ENCODE results near the gene ECHDC1. TPM values are rescaled to one million over a fixed set of nuclear protein-coding genes. Genes with fewer than 3 reads are reported as not detected.

ECHDC1 gene

GRCh38 chr6:127249621-127250020 lies 93.8 kb downstream of the ECHDC1 start:
- H3K4me2 ChIP-seq (ENCODE audit: low read length, poor library complexity, severe bottlenecking): no peak overlapping the region
- H3K4me3 ChIP-seq (ENCODE audit: insufficient read depth in 1 of 2, low read depth in 1 of 2, low read length in 2 of 2): no peak overlapping the region
- H2BK120ac ChIP-seq (ENCODE audit: low read depth, low read length): no peak overlapping the region
- no peak overlapping the region for H4K91ac ChIP-seq (ENCODE audit: low read length)
- H2BK12ac ChIP-seq (ENCODE audit: low read length in 2 of 2): no peak overlapping the region
- H3K9ac ChIP-seq (ENCODE audit: low read length): no peak overlapping the region
- no peak for DNase-seq
- H3K27me3 ChIP-seq (ENCODE audit: control insufficient read depth in 1 of 2, insufficient read depth in 1 of 2, low read length in 2 of 2): no peaks in the 10 kb centered on the region
- H3K36me3 ChIP-seq (ENCODE audit: control insufficient read depth in 1 of 2, insufficient read depth in 2 of 2, low read depth in 1 of 2, low read length in 2 of 2): no peaks in the 10 kb centered on the region
- H3K27ac ChIP-seq (ENCODE audit: low read length, poor library complexity, severe bottlenecking): no peak overlapping the region
- H4K8ac ChIP-seq (ENCODE audit: low read length): no peak overlapping the region
- H3K18ac ChIP-seq (ENCODE audit: low read depth in 1 of 2, low read length in 2 of 2): no peak overlapping the region
- no peaks in the 10 kb centered on the region for H3K79me1 ChIP-seq (replicated peaks; ENCODE audit: low read length, poor library complexity, severe bottlenecking)
- no peak overlapping the region for H2BK15ac ChIP-seq (ENCODE audit: low read depth, poor library complexity, severe bottlenecking)
- H2BK5ac ChIP-seq (ENCODE audit: low read depth, low read length, poor library complexity, severe bottlenecking): no peak overlapping the region
- no peak overlapping the region for H3K23ac ChIP-seq (ENCODE audit: low read length in 2 of 2)
- H2AFZ ChIP-seq (ENCODE audit: low read depth, low read length): no peak overlapping the region
- no peak overlapping the region for H2AK5ac ChIP-seq (ENCODE audit: low read length, severe bottlenecking)
- 100% methylated on average over 1 of the region's 1 CpG for WGBS
- no peak overlapping the region for H3K14ac ChIP-seq (ENCODE audit: low read length in 2 of 2)
- no peak overlapping the region for H3K4ac ChIP-seq (ENCODE audit: low read depth in 1 of 2, low read length in 2 of 2)
- no peaks in the 10 kb centered on the region for H3K9me3 ChIP-seq (ENCODE audit: control insufficient read depth, low read length)
- H3K4me1 ChIP-seq (ENCODE audit: control insufficient read depth, insufficient read depth, low read depth, low read length): no peaks in the 10 kb centered on the region

DNA sequence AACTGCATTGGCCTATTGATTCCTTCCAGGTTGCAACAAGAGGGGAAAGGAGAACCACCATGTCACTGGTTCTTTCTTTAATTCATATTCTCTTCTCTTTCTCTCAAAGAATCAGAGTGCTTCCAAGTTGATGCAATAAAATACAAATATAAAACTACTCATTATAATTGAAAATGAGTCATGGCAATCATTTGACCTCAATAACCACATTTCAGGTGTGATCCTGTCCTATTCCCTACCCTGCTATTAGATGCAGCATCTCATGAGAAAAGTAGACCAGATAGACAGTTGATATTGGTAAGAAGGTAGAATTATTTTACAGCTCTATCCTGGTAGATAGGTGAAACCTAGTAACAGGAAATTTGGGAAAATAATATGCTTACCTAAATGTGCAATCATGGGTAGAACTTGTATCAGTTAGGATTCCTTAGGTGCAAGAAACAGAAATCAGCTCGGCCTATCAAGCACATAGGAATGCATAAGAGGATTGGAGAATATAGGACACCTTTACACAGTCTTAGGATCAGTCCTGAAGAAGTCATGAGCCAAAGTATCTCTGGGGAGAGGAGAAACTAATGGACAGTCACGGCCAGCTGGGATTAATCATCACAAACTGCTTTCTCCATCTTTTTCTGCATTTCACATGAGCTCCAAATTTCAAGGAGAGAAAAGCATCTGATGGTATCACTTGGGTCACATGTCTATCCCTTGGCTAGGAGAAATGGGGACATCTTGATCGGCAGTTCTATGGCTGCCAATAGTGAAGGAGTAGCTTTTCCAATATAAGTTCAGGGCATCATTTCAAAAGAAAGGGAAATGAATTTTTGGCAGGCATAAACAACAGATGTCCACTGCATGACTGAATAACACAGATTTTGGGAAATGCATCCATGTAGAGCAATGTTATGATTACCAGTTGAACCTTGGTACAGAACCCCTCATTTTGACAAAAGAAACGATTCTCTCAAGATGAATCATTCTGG lies 96.0 kb downstream of the ECHDC1 start:
- H3K4ac ChIP-seq (ENCODE audit: low read depth in 1 of 2, low read length in 2 of 2): no peak overlapping the region
- 84% methylated on average over 4 of the region's 4 CpGs for WGBS

GRCh38 chr6:127243501-127243900 lies 99.9 kb downstream of the ECHDC1 start:
- Histone ChIP-seq H3K36me3 (ENCODE audit: control insufficient read depth in 1 of 2, insufficient read depth in 2 of 2, low read depth in 1 of 2, low read length in 2 of 2) (no peaks in the 10 kb centered on the region), H3K9me3 (ENCODE audit: control insufficient read depth, low read length) (no peaks in the 10 kb centered on the region), H2BK12ac (ENCODE audit: low read length in 2 of 2) (no peak overlapping the region), H3K4ac (ENCODE audit: low read depth in 1 of 2, low read length in 2 of 2) (no peak overlapping the region), H2BK120ac (ENCODE audit: low read depth, low read length) (no peak overlapping the region), H4K91ac (ENCODE audit: low read length) (no peak overlapping the region), H2BK5ac (ENCODE audit: low read depth, low read length, poor library complexity, severe bottlenecking) (no peak overlapping the region), H3K23ac (ENCODE audit: low read length in 2 of 2) (no peak overlapping the region), H3K4me1 (ENCODE audit: control insufficient read depth, insufficient read depth, low read depth, low read length) (no peaks in the 10 kb centered on the region), H2BK15ac (ENCODE audit: low read depth, poor library complexity, severe bottlenecking) (no peak overlapping the region), H3K9ac (ENCODE audit: low read length) (no peak overlapping the region), H2AK5ac (ENCODE audit: low read length, severe bottlenecking) (no peak overlapping the region), H4K8ac (ENCODE audit: low read length) (no peak overlapping the region), H3K14ac (ENCODE audit: low read length in 2 of 2) (no peak overlapping the region), H3K4me3 (ENCODE audit: insufficient read depth in 1 of 2, low read depth in 1 of 2, low read length in 2 of 2) (no peak overlapping the region), H3K27me3 (ENCODE audit: control insufficient read depth in 1 of 2, insufficient read depth in 1 of 2, low read length in 2 of 2) (no peaks in the 10 kb centered on the region), H3K79me1 (replicated peaks; ENCODE audit: low read length, poor library complexity, severe bottlenecking) (no peaks in the 10 kb centered on the region), H3K27ac (ENCODE audit: low read length, poor library complexity, severe bottlenecking) (no peak overlapping the region), H2AFZ (ENCODE audit: low read depth, low read length) (no peak overlapping the region), H3K18ac (ENCODE audit: low read depth in 1 of 2, low read length in 2 of 2) (no peak overlapping the region), H3K4me2 (ENCODE audit: low read length, poor library complexity, severe bottlenecking) (no peak overlapping the region)
- DNase-seq: no peak
- WGBS: no CpG with 5 or more reads among the region's 1 CpG

More for the DNA sequence above, 96.0 kb downstream of the ECHDC1 start:
- Histone ChIP-seq H3K4me1 (ENCODE audit: control insufficient read depth, insufficient read depth, low read depth, low read length) (no peaks in the 10 kb centered on the region), H2AK5ac (ENCODE audit: low read length, severe bottlenecking) (no peak overlapping the region), H2BK5ac (ENCODE audit: low read depth, low read length, poor library complexity, severe bottlenecking) (no peak overlapping the region), H3K9ac (ENCODE audit: low read length) (no peak overlapping the region), H2BK15ac (ENCODE audit: low read depth, poor library complexity, severe bottlenecking) (no peak overlapping the region), H2BK120ac (ENCODE audit: low read depth, low read length) (no peak overlapping the region), H3K9me3 (ENCODE audit: control insufficient read depth, low read length) (no peaks in the 10 kb centered on the region), H3K27ac (ENCODE audit: low read length, poor library complexity, severe bottlenecking) (no peak overlapping the region), H2BK12ac (ENCODE audit: low read length in 2 of 2) (no peak overlapping the region), H3K4me3 (ENCODE audit: insufficient read depth in 1 of 2, low read depth in 1 of 2, low read length in 2 of 2) (peak overlapping the region in 1 of 2 experiments; percentile 32), H3K79me1 (replicated peaks; ENCODE audit: low read length, poor library complexity, severe bottlenecking) (no peaks in the 10 kb centered on the region), H3K23ac (ENCODE audit: low read length in 2 of 2) (no peak overlapping the region), H3K36me3 (ENCODE audit: control insufficient read depth in 1 of 2, insufficient read depth in 2 of 2, low read depth in 1 of 2, low read length in 2 of 2) (no peaks in the 10 kb centered on the region), H3K18ac (ENCODE audit: low read depth in 1 of 2, low read length in 2 of 2) (no peak overlapping the region), H4K8ac (ENCODE audit: low read length) (no peak overlapping the region), H3K14ac (ENCODE audit: low read length in 2 of 2) (no peak overlapping the region), H3K27me3 (ENCODE audit: control insufficient read depth in 1 of 2, insufficient read depth in 1 of 2, low read length in 2 of 2) (no peaks in the 10 kb centered on the region), H4K91ac (ENCODE audit: low read length) (no peak overlapping the region), H3K4me2 (ENCODE audit: low read length, poor library complexity, severe bottlenecking) (no peak overlapping the region), H2AFZ (ENCODE audit: low read depth, low read length) (no peak overlapping the region)
- no peak for DNase-seq

Small RNAs within 50 kb of the gene (small RNA-seq; reads per million reads assigned to genes)
- gene RNA5SP217 (ENCODE audit: low read depth): not detected
